ENCODE measurements around the gene PSME3.

The PSME3 gene

DNA sequence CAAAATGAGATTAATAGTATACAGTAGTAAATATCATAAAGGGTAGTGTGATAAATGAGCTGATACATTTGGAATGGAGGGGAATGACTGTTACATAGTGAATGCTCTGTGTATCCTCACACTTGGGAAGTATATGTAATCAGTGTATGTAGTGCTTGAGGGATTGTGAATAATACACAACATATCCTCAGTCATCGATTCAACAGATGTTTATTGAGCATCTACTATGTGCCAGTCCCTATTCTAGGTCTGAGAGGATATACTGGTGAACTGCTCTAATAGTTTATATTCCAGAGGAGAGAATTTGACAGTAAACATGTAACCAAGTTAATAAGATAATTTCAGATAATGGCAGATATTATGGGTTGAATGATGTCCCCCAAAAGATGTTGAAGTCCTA, 5.7 kb upstream of the PSME3 start:
- Histone ChIP-seq H2AFZ (ENCODE audit: low read depth, low read length) (no peak overlapping the region), H4K8ac (ENCODE audit: low read length) (no peak overlapping the region), H4K91ac (ENCODE audit: low read length) (no peak overlapping the region), H3K79me1 (replicated peaks; ENCODE audit: low read length, poor library complexity, severe bottlenecking) (peaks cover 2% of the 10 kb centered on the region), H3K23ac (ENCODE audit: low read length in 2 of 2) (no peak overlapping the region), H3K14ac (ENCODE audit: low read length in 2 of 2) (no peak overlapping the region), H3K4me2 (ENCODE audit: low read length, poor library complexity, severe bottlenecking) (no peak overlapping the region), H2BK5ac (ENCODE audit: low read depth, low read length, poor library complexity, severe bottlenecking) (no peak overlapping the region), H3K27ac (ENCODE audit: low read length, poor library complexity, severe bottlenecking) (no peak overlapping the region), H3K4me1 (ENCODE audit: control insufficient read depth, insufficient read depth, low read depth, low read length) (peaks cover 11% of the 10 kb centered on the region), H3K18ac (ENCODE audit: low read depth in 1 of 2, low read length in 2 of 2) (no peak overlapping the region), H2BK120ac (ENCODE audit: low read depth, low read length) (no peak overlapping the region), H2BK15ac (ENCODE audit: low read depth, poor library complexity, severe bottlenecking) (no peak overlapping the region), H2AK5ac (ENCODE audit: low read length, severe bottlenecking) (no peak overlapping the region), H3K4ac (ENCODE audit: low read depth in 1 of 2, low read length in 2 of 2) (no peak overlapping the region), H3K9me3 (ENCODE audit: control insufficient read depth, low read length) (no peaks in the 10 kb centered on the region), H3K9ac (ENCODE audit: low read length) (no peak overlapping the region), H2BK12ac (ENCODE audit: low read length in 2 of 2) (no peak overlapping the region), H3K4me3 (ENCODE audit: insufficient read depth in 1 of 2, low read depth in 1 of 2, low read length in 2 of 2) (no peak overlapping the region), H3K27me3 (ENCODE audit: control insufficient read depth in 1 of 2, insufficient read depth in 1 of 2, low read length in 2 of 2) (peaks cover 0 to 13% of the 10 kb centered on the region in 2 experiments), H3K36me3 (ENCODE audit: control insufficient read depth in 1 of 2, insufficient read depth in 2 of 2, low read depth in 1 of 2, low read length in 2 of 2) (peaks cover 0 to 3% of the 10 kb centered on the region in 2 experiments)
- no peak for DNase-seq
- WGBS: no CpG with 5 or more reads among the region's 1 CpG

DNA sequence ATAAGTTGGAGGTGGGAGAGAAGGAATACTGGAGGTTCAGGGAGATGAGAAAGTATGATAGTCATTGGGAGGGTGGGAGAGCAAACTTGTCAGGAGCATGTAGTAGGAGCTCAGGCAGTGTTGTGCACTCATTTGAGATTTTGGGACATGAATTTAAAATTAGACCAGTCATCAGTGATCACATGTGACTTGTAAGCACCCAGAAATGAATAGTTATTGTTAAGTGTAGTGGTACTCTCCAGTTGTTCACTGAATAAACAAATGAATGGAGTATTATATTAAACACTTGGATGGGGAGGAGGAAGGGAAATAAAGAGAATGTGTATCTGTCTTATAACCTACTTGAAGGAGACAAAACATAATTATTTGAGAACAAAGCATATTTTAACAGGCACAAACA, 2.2 kb upstream of the PSME3 start:
- H3K4ac ChIP-seq (ENCODE audit: low read depth in 1 of 2, low read length in 2 of 2): no peak overlapping the region

DNA sequence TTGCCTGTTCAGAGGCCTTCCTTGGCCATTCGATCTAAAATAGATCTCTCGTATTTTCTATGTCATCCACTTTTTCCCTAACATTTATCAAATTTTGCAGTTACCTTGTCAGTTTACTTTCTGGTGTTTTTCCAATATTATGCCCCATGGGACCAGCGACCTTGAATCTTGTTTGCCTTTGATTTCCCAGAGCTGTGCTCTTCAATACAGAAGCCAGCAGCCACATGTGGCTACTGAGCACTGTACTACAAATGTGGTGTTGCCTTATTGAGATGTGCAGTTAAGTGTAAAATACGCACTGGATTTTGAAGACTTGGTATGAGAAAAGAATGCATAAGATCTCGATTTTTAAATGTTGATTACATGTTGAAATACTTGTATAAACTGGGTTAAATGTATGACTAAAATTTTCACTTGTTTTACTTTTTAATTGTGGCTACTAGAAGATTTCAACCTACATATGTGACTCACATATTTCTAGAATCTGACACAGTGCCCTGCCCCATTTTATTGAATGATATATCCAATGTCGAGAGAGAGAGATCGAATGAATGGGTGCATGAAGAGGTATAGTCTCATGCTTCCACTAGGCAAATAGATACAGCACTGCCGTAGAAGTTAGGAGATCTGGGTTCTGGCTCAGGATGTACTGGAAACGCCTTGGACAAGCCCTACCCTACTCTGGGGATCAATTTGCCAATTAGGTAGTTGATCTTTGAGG, 824 bp upstream of the PSME3 start:
- H3K4ac ChIP-seq (ENCODE audit: low read depth in 1 of 2, low read length in 2 of 2): peak overlapping the region in 1 of 2 experiments; percentile 89
- H3K9me3 ChIP-seq (ENCODE audit: control insufficient read depth, low read length): no peaks in the 10 kb centered on the region
- peak overlapping the region; percentile 99 for H3K9ac ChIP-seq (ENCODE audit: low read length)
- H2AK5ac ChIP-seq (ENCODE audit: low read length, severe bottlenecking): no peak overlapping the region
- H3K23ac ChIP-seq (ENCODE audit: low read length in 2 of 2): no peak overlapping the region
- H2BK15ac ChIP-seq (ENCODE audit: low read depth, poor library complexity, severe bottlenecking): no peak overlapping the region
- H3K4me3 ChIP-seq (ENCODE audit: insufficient read depth in 1 of 2, low read depth in 1 of 2, low read length in 2 of 2): peak overlapping the region; percentile 93 to 94
- H3K4me2 ChIP-seq (ENCODE audit: low read length, poor library complexity, severe bottlenecking): peak overlapping the region; percentile 97
- H3K36me3 ChIP-seq (ENCODE audit: control insufficient read depth in 1 of 2, insufficient read depth in 2 of 2, low read depth in 1 of 2, low read length in 2 of 2): peaks cover 20 to 28% of the 10 kb centered on the region in 2 experiments
- peaks cover 3% of the 10 kb centered on the region for H3K4me1 ChIP-seq (ENCODE audit: control insufficient read depth, insufficient read depth, low read depth, low read length)
- H3K27ac ChIP-seq (ENCODE audit: low read length, poor library complexity, severe bottlenecking): peak overlapping the region; percentile 70
- peak overlapping the region in 1 of 2 experiments; percentile 48 for H3K14ac ChIP-seq (ENCODE audit: low read length in 2 of 2)
- H2BK12ac ChIP-seq (ENCODE audit: low read length in 2 of 2): no peak overlapping the region
- H4K8ac ChIP-seq (ENCODE audit: low read length): peak overlapping the region; percentile 98
- peak overlapping the region; percentile 95 for H2AFZ ChIP-seq (ENCODE audit: low read depth, low read length)
- no peak overlapping the region for H2BK120ac ChIP-seq (ENCODE audit: low read depth, low read length)
- H3K27me3 ChIP-seq (ENCODE audit: control insufficient read depth in 1 of 2, insufficient read depth in 1 of 2, low read length in 2 of 2): peaks cover 0 to 13% of the 10 kb centered on the region in 2 experiments
- H3K79me1 ChIP-seq (replicated peaks; ENCODE audit: low read length, poor library complexity, severe bottlenecking): peaks cover 15% of the 10 kb centered on the region
- no peak for DNase-seq
- 62% methylated on average over 8 of the region's 9 CpGs for WGBS
- H4K91ac ChIP-seq (ENCODE audit: low read length): peak overlapping the region; percentile 14
- H3K18ac ChIP-seq (ENCODE audit: low read depth in 1 of 2, low read length in 2 of 2): peak overlapping the region in 1 of 2 experiments; percentile 91
- no peak overlapping the region for H2BK5ac ChIP-seq (ENCODE audit: low read depth, low read length, poor library complexity, severe bottlenecking)

More for the DNA sequence above, 2.2 kb upstream of the PSME3 start:
- no peak overlapping the region for H4K8ac ChIP-seq (ENCODE audit: low read length)
- peaks cover 10% of the 10 kb centered on the region for H3K79me1 ChIP-seq (replicated peaks; ENCODE audit: low read length, poor library complexity, severe bottlenecking)
- no peak overlapping the region for H2BK5ac ChIP-seq (ENCODE audit: low read depth, low read length, poor library complexity, severe bottlenecking)
- H3K23ac ChIP-seq (ENCODE audit: low read length in 2 of 2): no peak overlapping the region
- H3K27ac ChIP-seq (ENCODE audit: low read length, poor library complexity, severe bottlenecking): no peak overlapping the region
- peaks cover 0 to 13% of the 10 kb centered on the region in 2 experiments for H3K27me3 ChIP-seq (ENCODE audit: control insufficient read depth in 1 of 2, insufficient read depth in 1 of 2, low read length in 2 of 2)
- H3K14ac ChIP-seq (ENCODE audit: low read length in 2 of 2): no peak overlapping the region
- peaks cover 10 to 15% of the 10 kb centered on the region in 2 experiments for H3K36me3 ChIP-seq (ENCODE audit: control insufficient read depth in 1 of 2, insufficient read depth in 2 of 2, low read depth in 1 of 2, low read length in 2 of 2)
- H2AK5ac ChIP-seq (ENCODE audit: low read length, severe bottlenecking): no peak overlapping the region
- H3K4me2 ChIP-seq (ENCODE audit: low read length, poor library complexity, severe bottlenecking): no peak overlapping the region
- DNase-seq: no peak
- no peak overlapping the region for H2AFZ ChIP-seq (ENCODE audit: low read depth, low read length)
- no peaks in the 10 kb centered on the region for H3K9me3 ChIP-seq (ENCODE audit: control insufficient read depth, low read length)
- no peak overlapping the region for H2BK12ac ChIP-seq (ENCODE audit: low read length in 2 of 2)
- H3K4me1 ChIP-seq (ENCODE audit: control insufficient read depth, insufficient read depth, low read depth, low read length): peaks cover 3% of the 10 kb centered on the region
- H3K18ac ChIP-seq (ENCODE audit: low read depth in 1 of 2, low read length in 2 of 2): no peak overlapping the region
- H3K9ac ChIP-seq (ENCODE audit: low read length): no peak overlapping the region
- H3K4me3 ChIP-seq (ENCODE audit: insufficient read depth in 1 of 2, low read depth in 1 of 2, low read length in 2 of 2): no peak overlapping the region
- no peak overlapping the region for H2BK15ac ChIP-seq (ENCODE audit: low read depth, poor library complexity, severe bottlenecking)
- no peak overlapping the region for H4K91ac ChIP-seq (ENCODE audit: low read length)
- H2BK120ac ChIP-seq (ENCODE audit: low read depth, low read length): no peak overlapping the region

DNA sequence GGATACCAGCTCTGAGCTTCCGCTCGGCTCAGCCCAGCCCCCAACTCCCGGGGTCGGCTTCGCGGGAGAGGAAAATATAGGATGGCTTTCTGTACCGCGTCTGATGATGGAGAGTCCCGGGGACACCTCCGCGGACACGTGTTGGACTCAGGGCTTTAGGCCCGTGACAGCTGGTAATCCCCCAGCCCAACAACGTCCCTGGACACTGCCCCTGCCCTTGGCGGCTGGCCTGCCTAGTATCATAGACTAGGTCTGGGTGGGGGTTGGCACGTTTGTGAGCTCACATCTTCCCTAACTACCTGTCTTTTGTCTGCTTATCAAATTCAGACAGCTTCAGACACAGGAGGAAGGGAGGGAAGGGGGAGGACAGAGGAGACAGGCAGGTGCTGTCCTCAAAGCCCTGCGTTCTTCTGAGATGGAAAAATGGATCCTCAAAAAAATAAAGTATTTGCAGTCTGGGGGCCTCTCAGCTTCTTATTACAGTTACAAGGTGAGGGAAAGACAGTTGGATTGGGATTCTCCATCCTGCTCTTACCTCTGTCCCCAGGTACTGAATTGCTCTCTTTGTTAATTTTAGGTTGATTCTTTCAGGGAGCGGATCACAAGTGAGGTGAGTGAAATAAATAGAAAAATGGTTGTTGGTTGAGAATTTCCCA, 698 bp downstream of the PSME3 start:
- H2BK5ac ChIP-seq (ENCODE audit: low read depth, low read length, poor library complexity, severe bottlenecking): peak overlapping the region; percentile 10
- peak overlapping the region; percentile 93 to 94 for H3K4me3 ChIP-seq (ENCODE audit: insufficient read depth in 1 of 2, low read depth in 1 of 2, low read length in 2 of 2)
- H3K23ac ChIP-seq (ENCODE audit: low read length in 2 of 2): peak overlapping the region in 1 of 2 experiments; percentile 2
- H3K9ac ChIP-seq (ENCODE audit: low read length): peak overlapping the region; percentile 99
- H3K9me3 ChIP-seq (ENCODE audit: control insufficient read depth, low read length): no peaks in the 10 kb centered on the region
- 7% methylated on average over 17 of the region's 18 CpGs for WGBS
- H3K18ac ChIP-seq (ENCODE audit: low read depth in 1 of 2, low read length in 2 of 2): peak overlapping the region; percentile 82 to 91
- peak overlapping the region; percentile 77 for H3K4me2 ChIP-seq (ENCODE audit: low read length, poor library complexity, severe bottlenecking)
- H2BK120ac ChIP-seq (ENCODE audit: low read depth, low read length): no peak overlapping the region
- no peak overlapping the region for H3K27ac ChIP-seq (ENCODE audit: low read length, poor library complexity, severe bottlenecking)
- peak overlapping the region; percentile 65 for H4K91ac ChIP-seq (ENCODE audit: low read length)
- H3K4me1 ChIP-seq (ENCODE audit: control insufficient read depth, insufficient read depth, low read depth, low read length): peaks cover 3% of the 10 kb centered on the region
- H4K8ac ChIP-seq (ENCODE audit: low read length): peak overlapping the region; percentile 75
- peak overlapping the region; percentile 6 for H2AFZ ChIP-seq (ENCODE audit: low read depth, low read length)
- no peak overlapping the region for H2BK12ac ChIP-seq (ENCODE audit: low read length in 2 of 2)
- H3K14ac ChIP-seq (ENCODE audit: low read length in 2 of 2): peak overlapping the region; percentile 23 to 26
- peaks cover 35 to 43% of the 10 kb centered on the region in 2 experiments for H3K36me3 ChIP-seq (ENCODE audit: control insufficient read depth in 1 of 2, insufficient read depth in 2 of 2, low read depth in 1 of 2, low read length in 2 of 2)
- H3K4ac ChIP-seq (ENCODE audit: low read depth in 1 of 2, low read length in 2 of 2): peak overlapping the region; percentile 71 to 89
- no peak for DNase-seq
- H2AK5ac ChIP-seq (ENCODE audit: low read length, severe bottlenecking): no peak overlapping the region
- H3K79me1 ChIP-seq (replicated peaks; ENCODE audit: low read length, poor library complexity, severe bottlenecking): peaks cover 27% of the 10 kb centered on the region
- H3K27me3 ChIP-seq (ENCODE audit: control insufficient read depth in 1 of 2, insufficient read depth in 1 of 2, low read length in 2 of 2): peaks cover 0 to 3% of the 10 kb centered on the region in 2 experiments
- peak overlapping the region; percentile 6 for H2BK15ac ChIP-seq (ENCODE audit: low read depth, poor library complexity, severe bottlenecking)

Data from mesenchymal stem cell (in vitro differentiated cells and primary cell).